NCI-H524 treated with DMSO at 0.1 percent for 48 hours (cell line): ENCODE data around the gene EEF1A1.
"Not testable (repeated sequence)": the region's sequence is repeated elsewhere in the genome, so short reads cannot be mapped to it uniquely, and the experiment has no call there.

Experiments used
- DNase-seq: peaks from one replicate; lab custom pipeline; 2025; lab: John Stamatoyannopoulos, UW

Gene EEF1A1

GRCh38 chr6:73520688-73521350, at the start of gene EEF1A1:
EEF1A1 (minus strand) TSS chr6:73521032; CDS start chr6:73520026, 1,006 bp downstream.
- DNase-seq = peak; percentile 93

GRCh38 chr6:73569121-73569520, 48.3 kb upstream of the EEF1A1 start:
- no peak for DNase-seq

- DNase-seq = no peak
Measured at GRCh38 chr6:73566954-73567591, 46.2 kb upstream of the EEF1A1 start.

GRCh38 chr6:73566486-73566871, 45.6 kb upstream of the EEF1A1 start:
- DNase-seq = not testable (repeated sequence)

- no peak for DNase-seq
Measured at GRCh38 chr6:73565767-73566485, 45.1 kb upstream of the EEF1A1 start.

- no peak for DNase-seq
Measured at GRCh38 chr6:73564578-73565345, 43.9 kb upstream of the EEF1A1 start.

- no peak for DNase-seq
Measured at GRCh38 chr6:73562558-73562957, 41.7 kb upstream of the EEF1A1 start.

- DNase-seq = no peak
Measured at GRCh38 chr6:73560853-73561407, 40.1 kb upstream of the EEF1A1 start.

GRCh38 chr6:73560182-73560732, 39.4 kb upstream of the EEF1A1 start:
- no peak for DNase-seq

GRCh38 chr6:73559399-73559794, 38.6 kb upstream of the EEF1A1 start:
- not testable (repeated sequence) for DNase-seq

- DNase-seq = no peak
Measured at GRCh38 chr6:73558624-73559398, 38.0 kb upstream of the EEF1A1 start.

GRCh38 chr6:73556836-73557235, 36.0 kb upstream of the EEF1A1 start:
- no peak for DNase-seq

- DNase-seq = not testable (repeated sequence)
Measured at GRCh38 chr6:73555380-73555949, 34.6 kb upstream of the EEF1A1 start.

GRCh38 chr6:73551115-73551514, 30.3 kb upstream of the EEF1A1 start:
- not testable (repeated sequence) for DNase-seq

- DNase-seq = no peak
Measured at GRCh38 chr6:73548458-73549446, 27.9 kb upstream of the EEF1A1 start.

GRCh38 chr6:73547036-73547435, 26.2 kb upstream of the EEF1A1 start:
- no peak for DNase-seq

- DNase-seq = no peak
Measured at GRCh38 chr6:73542891-73543290, 22.1 kb upstream of the EEF1A1 start.

GRCh38 chr6:73542481-73542880, 21.6 kb upstream of the EEF1A1 start:
- DNase-seq = not testable (repeated sequence)

GRCh38 chr6:73538116-73538779, 17.4 kb upstream of the EEF1A1 start:
- no peak for DNase-seq
